CD4-positive, alpha-beta memory T cell (primary cell): Measurements from ENCODE around the gene ADPRHL1. TPM values are rescaled to one million over a fixed set of nuclear protein-coding genes. Genes with fewer than 3 reads are reported as not detected.

Source experiments
- CTCF ChIA-PET: fragments of 350-600 bp; sonication (Branson Sonifier 250); formaldehyde crosslinking; loops from one replicate; lab custom pipeline; 2021; ENCODE audit warnings: inconsistent platforms; ENCODE audit not compliant: partially characterized antibody; lab: Charles Lee
- POLR2A ChIA-PET: fragments of 350-600 bp; sonication (Branson Sonifier 250); formaldehyde crosslinking; loops from one replicate; lab custom pipeline; 2021; ENCODE audit not compliant: partially characterized antibody; lab: Charles Lee
- DNase-seq, 5 donors: peaks; one replicate each; pipeline versions ENCODE4 v3.0.0 to v3.0.0-alpha.2; 2020 to 2022; ENCODE audit warnings: mixed read lengths in 1 of 5
- H3K27ac ChIP-seq: one replicate; pipeline ENCODE4 v1.7.0; 2013; ENCODE audit warnings: low read depth, low read length
- H3K27me3 ChIP-seq: 2 replicates; pipeline ENCODE4 v1.7.0; 2013; ENCODE audit warnings: mild to moderate bottlenecking, low read length, moderate library complexity; ENCODE audit not compliant: insufficient read depth
- H3K36me3 ChIP-seq: 2 replicates; pipeline ENCODE4 v1.7.0; 2013; ENCODE audit warnings: mild to moderate bottlenecking, low read length, moderate library complexity; ENCODE audit not compliant: insufficient read depth
- H3K4me1 ChIP-seq: 2 replicates; pipeline ENCODE4 v1.7.0; 2013; ENCODE audit warnings: mild to moderate bottlenecking, low read length, moderate library complexity; ENCODE audit not compliant: insufficient read depth
- H3K4me3 ChIP-seq, 2 donors: one replicate each; pipeline ENCODE4 v1.7.0; 2013; ENCODE audit warnings: low read length in 2 of 2, mild to moderate bottlenecking in 1 of 2
- H3K9me3 ChIP-seq, 2 donors: one replicate each; pipeline ENCODE4 v1.7.0; 2013; ENCODE audit warnings: low read length in 2 of 2, control low read depth in 1 of 2; ENCODE audit not compliant: control insufficient read depth in 1 of 2
- H3K27ac Mint-ChIP-seq, 7 donors: one replicate each; pipeline ENCODE4 v1.8.0; 2020 to 2021; ENCODE audit warnings: mixed read lengths in 7 of 7, mild to moderate bottlenecking in 6 of 7, inconsistent platforms in 3 of 7, moderate library complexity in 3 of 7
- H3K27me3 Mint-ChIP-seq, 2 donors: one replicate each; pipeline ENCODE4 v1.8.0; 2020 to 2021; ENCODE audit warnings: mixed read lengths in 2 of 2
- H3K36me3 Mint-ChIP-seq, 2 donors: one replicate each; pipeline ENCODE4 v1.8.0; 2020 to 2021; ENCODE audit warnings: mixed read lengths in 2 of 2, inconsistent platforms in 1 of 2, mild to moderate bottlenecking in 1 of 2
- H3K4me1 Mint-ChIP-seq, 4 donors: one replicate each; pipeline ENCODE4 v1.8.0; 2020 to 2021; ENCODE audit warnings: mixed read lengths in 4 of 4, mild to moderate bottlenecking in 1 of 4
- H3K4me3 Mint-ChIP-seq, 8 donors: one replicate each; pipeline ENCODE4 v1.8.0; 2020 to 2021; ENCODE audit warnings: mixed read lengths in 8 of 8, mild to moderate bottlenecking in 7 of 8, moderate library complexity in 6 of 8, inconsistent platforms in 3 of 8
- H3K9me3 Mint-ChIP-seq, 8 donors: one replicate each; pipeline ENCODE4 v1.8.0; 2020 to 2021; ENCODE audit warnings: mixed read lengths in 8 of 8, mild to moderate bottlenecking in 5 of 8, inconsistent platforms in 3 of 8, moderate library complexity in 1 of 8
- intact Hi-C: fragments of 100-400 bp; cut with micrococcal nuclease; formaldehyde crosslinking; loops from one replicate; pipeline ENCODE4 v1.15.1; 2023
- polyA plus RNA-seq, 2 donors: library from polyadenylated mRNA; unstranded; fragments of 300-500 nt; fragmentation: Illumina TruSeq; gene quantifications; one replicate each; pipeline ENCODE4 v1.2.3, GENCODE V29; 2021
- total RNA-seq, 2 experiments: library from RNA; stranded (reverse); gene quantifications; one replicate each; pipeline ENCODE4 v1.2.3, GENCODE V29; 2021

The ADPRHL1 gene
- total and polyA plus RNA-seq, 4 experiments from 2014 or later = 0.09 to 1.5 (median 1.3) TPM; not detected in 1

GRCh38 chr13:113415825-113416224, 37.5 kb downstream of the ADPRHL1 start:
- Mint-ChIP-seq H3K27ac (no peak overlapping the region), H3K4me3 (no peak overlapping the region), H3K36me3 (peaks cover 0 to 4% of the 10 kb centered on the region in 2 donors), H3K4me1 (no peaks in the 10 kb centered on the region), H3K9me3 (peaks cover 0 to 2% (median 0%) of the 10 kb centered on the region in 8 donors), H3K27me3 (peaks cover 0 to 3% of the 10 kb centered on the region in 2 donors)
- H3K36me3 ChIP-seq = no peaks in the 10 kb centered on the region
- no peak overlapping the region for H3K4me3 ChIP-seq
- no peaks in the 10 kb centered on the region for H3K27me3 ChIP-seq
- H3K4me1 ChIP-seq = no peaks in the 10 kb centered on the region
- no peak overlapping the region for H3K27ac ChIP-seq
- no peaks in the 10 kb centered on the region for H3K9me3 ChIP-seq
- ChIA-PET POLR2A (no interaction called here), CTCF (no interaction called here)
- intact Hi-C loops = no loop called here
- no peak for DNase-seq

- Mint-ChIP-seq H3K4me3 (no peak overlapping the region), H3K36me3 (peaks cover 0 to 4% of the 10 kb centered on the region in 2 donors), H3K27me3 (peaks cover 0 to 3% of the 10 kb centered on the region in 2 donors), H3K4me1 (no peaks in the 10 kb centered on the region), H3K27ac (no peak overlapping the region), H3K9me3 (peaks cover 0 to 2% (median 0%) of the 10 kb centered on the region in 8 donors)
- Histone ChIP-seq H3K4me1 (no peaks in the 10 kb centered on the region), H3K27me3 (no peaks in the 10 kb centered on the region), H3K27ac (no peak overlapping the region), H3K36me3 (no peaks in the 10 kb centered on the region), H3K9me3 (no peaks in the 10 kb centered on the region), H3K4me3 (no peak overlapping the region)
- POLR2A ChIA-PET = no interaction called here
- intact Hi-C loops = no loop called here
- CTCF ChIA-PET = no interaction called here
- no peak for DNase-seq
Measured at GRCh38 chr13:113415032-113415431, 38.3 kb downstream of the ADPRHL1 start.

- H3K27me3 ChIP-seq = no peaks in the 10 kb centered on the region
- Mint-ChIP-seq H3K4me3 (no peak overlapping the region), H3K9me3 (peaks cover 0 to 2% (median 0%) of the 10 kb centered on the region in 8 donors), H3K27ac (no peak overlapping the region), H3K27me3 (peaks cover 0 to 3% of the 10 kb centered on the region in 2 donors), H3K36me3 (peaks cover 0 to under 1% of the 10 kb centered on the region in 2 donors), H3K4me1 (no peaks in the 10 kb centered on the region)
- ChIA-PET CTCF (no interaction called here), POLR2A (no interaction called here)
- no peak overlapping the region for H3K4me3 ChIP-seq
- H3K4me1 ChIP-seq = no peaks in the 10 kb centered on the region
- intact Hi-C loops = no loop called here
- no peak overlapping the region for H3K27ac ChIP-seq
- H3K36me3 ChIP-seq = no peaks in the 10 kb centered on the region
- H3K9me3 ChIP-seq = no peaks in the 10 kb centered on the region
- DNase-seq = no peak
Measured at GRCh38 chr13:113414335-113414734, 39.0 kb downstream of the ADPRHL1 start.

GRCh38 chr13:113413898-113414282, 39.4 kb downstream of the ADPRHL1 start:
- H3K36me3 ChIP-seq = no peaks in the 10 kb centered on the region
- H3K27ac ChIP-seq = no peak overlapping the region
- CTCF ChIA-PET = no interaction called here
- no peak for DNase-seq
- no peaks in the 10 kb centered on the region for H3K9me3 ChIP-seq
- POLR2A ChIA-PET = no interaction called here
- peaks cover 0 to 2% (median 0%) of the 10 kb centered on the region in 8 donors for H3K9me3 Mint-ChIP-seq
- H3K27ac Mint-ChIP-seq = no peak overlapping the region
- no peaks in the 10 kb centered on the region for H3K27me3 ChIP-seq
- peaks cover 0 to 3% of the 10 kb centered on the region in 2 donors for H3K27me3 Mint-ChIP-seq
- no peaks in the 10 kb centered on the region for H3K4me1 ChIP-seq
- no peaks in the 10 kb centered on the region for H3K4me1 Mint-ChIP-seq
- no peaks in the 10 kb centered on the region for H3K36me3 Mint-ChIP-seq
- intact Hi-C loops = no loop called here
- no peak overlapping the region for H3K4me3 ChIP-seq
- H3K4me3 Mint-ChIP-seq = no peak overlapping the region

- CTCF ChIA-PET = no interaction called here
- Mint-ChIP-seq H3K27ac (peak overlapping the region in 2 of 7 donors; percentile 36 to 77), H3K4me1 (no peaks in the 10 kb centered on the region), H3K9me3 (peaks cover 0 to 2% (median 0%) of the 10 kb centered on the region in 8 donors), H3K4me3 (no peak overlapping the region), H3K36me3 (no peaks in the 10 kb centered on the region), H3K27me3 (peaks cover 0 to 6% of the 10 kb centered on the region in 2 donors)
- no peaks in the 10 kb centered on the region for H3K27me3 ChIP-seq
- no peak for DNase-seq
- H3K4me1 ChIP-seq = no peaks in the 10 kb centered on the region
- H3K9me3 ChIP-seq = no peaks in the 10 kb centered on the region
- POLR2A ChIA-PET = no interaction called here
- intact Hi-C loops = no loop called here
- H3K4me3 ChIP-seq = no peak overlapping the region
- no peak overlapping the region for H3K27ac ChIP-seq
- no peaks in the 10 kb centered on the region for H3K36me3 ChIP-seq
Measured at GRCh38 chr13:113413178-113413897, 40.0 kb downstream of the ADPRHL1 start.

GRCh38 chr13:113412440-113412839, 40.8 kb downstream of the ADPRHL1 start:
- intact Hi-C loops = no loop called here
- Histone ChIP-seq H3K9me3 (no peaks in the 10 kb centered on the region), H3K36me3 (no peaks in the 10 kb centered on the region), H3K4me1 (no peaks in the 10 kb centered on the region), H3K27me3 (no peaks in the 10 kb centered on the region), H3K4me3 (no peak overlapping the region), H3K27ac (no peak overlapping the region)
- no peak for DNase-seq
- Mint-ChIP-seq H3K27ac (no peak overlapping the region), H3K4me3 (no peak overlapping the region), H3K9me3 (peaks cover 0 to 2% (median 0%) of the 10 kb centered on the region in 8 donors), H3K27me3 (peaks cover 0 to 7% of the 10 kb centered on the region in 2 donors), H3K36me3 (no peaks in the 10 kb centered on the region), H3K4me1 (no peaks in the 10 kb centered on the region)
- ChIA-PET POLR2A (no interaction called here), CTCF (no interaction called here)

GRCh38 chr13:113411216-113412023, 41.9 kb downstream of the ADPRHL1 start:
- H3K36me3 Mint-ChIP-seq = no peaks in the 10 kb centered on the region
- ChIA-PET CTCF (no interaction called here), POLR2A (no interaction called here)
- peaks cover 0 to 2% (median 0%) of the 10 kb centered on the region in 8 donors for H3K9me3 Mint-ChIP-seq
- DNase-seq = no peak
- Histone ChIP-seq H3K36me3 (no peaks in the 10 kb centered on the region), H3K27ac (no peak overlapping the region), H3K4me1 (no peaks in the 10 kb centered on the region), H3K27me3 (no peaks in the 10 kb centered on the region), H3K4me3 (no peak overlapping the region), H3K9me3 (no peaks in the 10 kb centered on the region)
- no peaks in the 10 kb centered on the region for H3K4me1 Mint-ChIP-seq
- H3K27me3 Mint-ChIP-seq = peaks cover 0 to 3% of the 10 kb centered on the region in 2 donors
- intact Hi-C loops = no loop called here
- peak overlapping the region in 1 of 7 donors; percentile 13 for H3K27ac Mint-ChIP-seq
- no peak overlapping the region for H3K4me3 Mint-ChIP-seq
